Activated T-cell treated with anti-CD3 and anti-CD28 coated beads, Interleukin-2, amount 50 U/mL, for 4 hours (primary cell): Measurements from ENCODE around the gene SLC1A3. TPM values are rescaled to one million over a fixed set of nuclear protein-coding genes. Genes with fewer than 3 reads are reported as not detected.
"Not testable (repeated sequence)": the region's sequence is repeated elsewhere in the genome, so short reads cannot be mapped to it uniquely, and the experiment has no call there.

Source experiments
- ATAC-seq, 2 donors: fragments of 200-7000 bp; cut with Tn5 transposase; one replicate each; pipeline ENCODE4 v1.10.0; 2021
- DNase-seq: peaks from one replicate; pipeline ENCODE4 v3.0.0-alpha.2; 2020
- H3K27me3 Mint-ChIP-seq: one replicate; pipeline ENCODE4 v1.8.0; 2021; ENCODE audit warnings: low read depth, mixed read lengths
- H3K36me3 Mint-ChIP-seq: one replicate; pipeline ENCODE4 v1.8.0; 2022; ENCODE audit warnings: mixed read lengths; ENCODE audit not compliant: insufficient read depth
- H3K4me1 Mint-ChIP-seq: one replicate; pipeline ENCODE4 v1.8.0; 2021; ENCODE audit warnings: low read depth, mixed read lengths
- H3K4me3 Mint-ChIP-seq: one replicate; pipeline ENCODE4 v1.8.0; 2021; ENCODE audit warnings: mild to moderate bottlenecking, moderate library complexity, mixed read lengths
- H3K9me3 Mint-ChIP-seq: one replicate; pipeline ENCODE4 v1.8.0; 2021; ENCODE audit warnings: mixed read lengths
- total RNA-seq, 3 donors: library from RNA; stranded (reverse); gene quantifications; one replicate each; pipeline ENCODE4 v1.2.1, GENCODE V29; 2021

The SLC1A3 gene
- total RNA-seq, 3 donors from 2014 or later: 0.56 to 1.4 (median 0.76) TPM

GRCh38 chr5:36631620-36632362 is 25.4 kb downstream of the SLC1A3 start:
- ATAC-seq (no peak), DNase-seq (no peak)
- Mint-ChIP-seq H3K9me3 (no peaks in the 10 kb centered on the region), H3K36me3 (no peaks in the 10 kb centered on the region), H3K4me3 (no peak overlapping the region), H3K27me3 (peaks cover 23% of the 10 kb centered on the region), H3K4me1 (no peaks in the 10 kb centered on the region)

GRCh38 chr5:36632363-36632664 is 25.9 kb downstream of the SLC1A3 start:
- H3K36me3 Mint-ChIP-seq: no peaks in the 10 kb centered on the region

GRCh38 chr5:36635721-36636390 is 29.4 kb downstream of the SLC1A3 start:
- no peaks in the 10 kb centered on the region for H3K9me3 Mint-ChIP-seq
- H3K36me3 Mint-ChIP-seq: no peaks in the 10 kb centered on the region
- DNase-seq (no peak), ATAC-seq (no peak)
- H3K4me3 Mint-ChIP-seq: no peak overlapping the region
- peaks cover 13% of the 10 kb centered on the region for H3K27me3 Mint-ChIP-seq
- H3K4me1 Mint-ChIP-seq: no peaks in the 10 kb centered on the region

More at GRCh38 chr5:36632363-36632664, 25.9 kb downstream of the SLC1A3 start:
- no peak for DNase-seq
- Mint-ChIP-seq H3K27me3 (peaks cover 23% of the 10 kb centered on the region), H3K9me3 (no peaks in the 10 kb centered on the region), H3K4me1 (no peaks in the 10 kb centered on the region), H3K4me3 (no peak overlapping the region)
- no peak for ATAC-seq

DNA sequence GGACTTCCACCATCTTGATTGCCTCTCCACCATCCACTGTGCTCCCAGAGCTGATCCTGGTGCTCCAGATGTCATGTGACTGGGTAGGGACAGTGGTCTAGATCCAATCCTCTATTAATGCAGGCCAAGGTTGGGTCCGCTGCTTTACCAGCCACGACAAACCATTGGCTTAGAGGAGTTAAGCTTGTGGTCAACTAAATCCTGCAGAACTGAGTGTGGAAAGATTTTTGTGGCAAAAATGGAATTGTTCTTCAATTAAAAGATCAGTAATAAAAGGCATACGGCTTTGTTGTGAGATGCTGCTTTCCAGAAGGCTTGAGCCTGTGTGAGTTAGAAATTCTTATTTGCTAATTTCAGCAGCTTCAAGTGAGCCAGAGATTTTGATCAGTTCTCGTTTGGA is 30.7 kb downstream of the SLC1A3 start:
- Mint-ChIP-seq H3K4me1 (no peaks in the 10 kb centered on the region), H3K36me3 (no peaks in the 10 kb centered on the region), H3K9me3 (no peaks in the 10 kb centered on the region), H3K27me3 (peaks cover 8% of the 10 kb centered on the region), H3K4me3 (no peak overlapping the region)
- DNase-seq: no peak
- ATAC-seq: no peak

DNA sequence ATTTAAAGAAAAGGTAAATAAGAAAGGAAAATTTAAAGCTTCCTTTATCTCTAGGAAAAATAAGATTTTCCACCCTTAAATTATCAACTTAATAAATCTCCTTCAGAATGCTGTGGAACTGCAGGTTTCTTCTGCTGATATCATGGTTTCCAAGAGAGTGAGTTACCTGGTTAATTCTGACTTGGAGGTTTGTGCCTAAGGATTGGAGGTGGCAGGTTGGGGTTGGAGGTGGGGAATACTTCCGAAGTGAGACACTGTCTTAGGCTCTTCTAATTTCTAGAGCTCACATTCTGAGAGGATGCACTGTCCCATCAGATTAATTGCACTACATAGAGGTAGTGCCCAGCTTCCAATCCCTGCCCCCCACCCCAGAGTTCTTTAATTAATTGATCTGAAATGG is 31.1 kb downstream of the SLC1A3 start:
- Mint-ChIP-seq H3K9me3 (no peaks in the 10 kb centered on the region), H3K4me3 (no peak overlapping the region), H3K36me3 (no peaks in the 10 kb centered on the region), H3K4me1 (no peaks in the 10 kb centered on the region), H3K27me3 (peaks cover 7% of the 10 kb centered on the region)
- ATAC-seq (no peak), DNase-seq (no peak)

- no peaks in the 10 kb centered on the region for H3K36me3 Mint-ChIP-seq
- DNase-seq: no peak
- no peak for ATAC-seq
- peaks cover 12% of the 10 kb centered on the region for H3K27me3 Mint-ChIP-seq
- H3K4me3 Mint-ChIP-seq: no peak overlapping the region
- no peaks in the 10 kb centered on the region for H3K4me1 Mint-ChIP-seq
- H3K9me3 Mint-ChIP-seq: no peaks in the 10 kb centered on the region
These were observed 31.6 kb downstream of the SLC1A3 start for GRCh38 chr5:36638056-36638455.

- no peak for ATAC-seq
These were observed 34.5 kb downstream of the SLC1A3 start for GRCh38 chr5:36640949-36641348.

DNA sequence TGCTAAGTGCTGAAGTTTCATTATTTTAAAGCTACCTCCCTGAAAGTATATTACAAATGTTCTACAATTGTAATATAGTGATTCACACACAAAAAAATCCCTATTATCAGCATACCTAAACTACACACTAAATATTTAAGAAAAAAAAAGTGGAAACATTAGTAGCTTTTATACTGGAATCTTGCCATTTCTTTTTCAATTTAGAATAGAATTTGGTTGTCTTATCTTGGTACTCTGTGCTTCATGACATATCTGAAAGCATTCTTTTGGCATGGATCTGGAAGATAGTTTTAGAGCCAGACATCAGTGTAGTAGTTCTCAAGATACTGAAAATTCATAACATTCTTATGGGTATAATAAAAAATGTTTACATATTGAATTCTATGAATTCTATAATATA is 35.0 kb downstream of the SLC1A3 start:
- Mint-ChIP-seq H3K27me3 (peaks cover 26% of the 10 kb centered on the region), H3K36me3 (no peaks in the 10 kb centered on the region), H3K9me3 (no peaks in the 10 kb centered on the region), H3K4me3 (no peak overlapping the region), H3K4me1 (no peaks in the 10 kb centered on the region)
- no peak for DNase-seq
- ATAC-seq: no peak

More at GRCh38 chr5:36640949-36641348, 34.5 kb downstream of the SLC1A3 start:
- Mint-ChIP-seq H3K4me3 (no peak overlapping the region), H3K9me3 (no peaks in the 10 kb centered on the region), H3K36me3 (no peaks in the 10 kb centered on the region), H3K4me1 (no peaks in the 10 kb centered on the region), H3K27me3 (peaks cover 23% of the 10 kb centered on the region)
- no peak for DNase-seq

DNA sequence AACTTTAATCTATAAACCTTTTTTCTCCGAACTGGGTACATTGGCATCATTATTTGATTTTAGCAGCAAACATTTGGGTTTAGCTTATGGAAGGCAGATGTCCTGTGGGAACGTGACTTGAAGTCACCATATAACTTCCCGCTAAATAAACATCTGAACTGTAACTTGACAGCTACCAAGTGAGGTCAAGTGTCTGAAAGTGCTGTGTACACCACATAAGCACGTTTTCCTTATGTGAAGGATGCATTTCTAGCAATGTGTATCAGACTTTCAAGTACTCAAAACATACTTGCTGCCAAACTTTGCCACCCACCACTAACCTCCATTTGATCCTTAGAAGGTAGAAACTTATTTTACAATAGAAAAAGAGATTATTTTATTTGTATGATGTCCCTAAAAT is 35.7 kb downstream of the SLC1A3 start:
- Mint-ChIP-seq H3K36me3 (no peaks in the 10 kb centered on the region), H3K27me3 (peaks cover 29% of the 10 kb centered on the region), H3K4me1 (no peaks in the 10 kb centered on the region), H3K9me3 (no peaks in the 10 kb centered on the region), H3K4me3 (no peak overlapping the region)
- DNase-seq: no peak
- no peak for ATAC-seq

DNA sequence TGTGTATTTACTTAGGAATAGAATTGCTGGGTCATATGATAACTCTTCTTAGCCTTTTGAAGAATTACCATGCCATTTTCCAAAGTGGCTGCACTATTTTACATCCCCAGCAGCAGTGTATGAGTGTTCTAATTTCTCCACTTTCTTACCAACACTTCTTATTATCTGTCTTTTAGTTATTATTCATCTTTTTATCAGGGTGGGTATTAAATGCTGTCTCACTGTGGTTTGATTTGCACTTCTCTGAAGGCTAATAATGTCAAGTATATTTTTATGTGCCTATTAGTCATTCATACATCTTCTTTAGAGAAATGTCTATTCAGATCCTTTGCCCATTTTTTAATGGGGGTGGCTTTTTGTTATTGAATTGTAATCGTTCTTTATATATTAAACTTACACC is 36.8 kb downstream of the SLC1A3 start:
- H3K9me3 Mint-ChIP-seq: no peaks in the 10 kb centered on the region
- DNase-seq (no peak), ATAC-seq (no peak)
- no peaks in the 10 kb centered on the region for H3K36me3 Mint-ChIP-seq
- H3K4me3 Mint-ChIP-seq: no peak overlapping the region
- no peaks in the 10 kb centered on the region for H3K4me1 Mint-ChIP-seq
- H3K27me3 Mint-ChIP-seq: peaks cover 29% of the 10 kb centered on the region

DNA sequence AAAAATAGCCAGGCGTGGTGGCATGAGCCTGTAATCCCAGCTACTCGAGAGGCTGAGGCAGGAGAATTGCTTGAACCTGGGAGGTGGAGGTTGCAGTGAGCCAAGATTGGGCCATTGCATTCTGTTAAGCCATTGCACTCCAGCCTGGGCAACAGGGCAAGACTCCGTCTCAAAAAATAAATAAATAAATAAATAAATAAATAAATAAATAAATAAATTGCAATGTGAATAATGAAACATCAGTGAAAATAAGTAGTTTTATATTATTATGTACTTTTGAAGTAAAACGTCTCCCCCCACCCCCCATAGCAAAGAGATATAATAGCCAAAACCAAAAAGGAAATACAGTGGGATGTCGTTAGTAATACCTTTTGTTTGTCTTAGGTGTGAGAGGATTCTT is 37.4 kb downstream of the SLC1A3 start:
- H3K4me1 Mint-ChIP-seq, DNase-seq, H3K9me3 Mint-ChIP-seq: not testable (repeated sequence)

DNA sequence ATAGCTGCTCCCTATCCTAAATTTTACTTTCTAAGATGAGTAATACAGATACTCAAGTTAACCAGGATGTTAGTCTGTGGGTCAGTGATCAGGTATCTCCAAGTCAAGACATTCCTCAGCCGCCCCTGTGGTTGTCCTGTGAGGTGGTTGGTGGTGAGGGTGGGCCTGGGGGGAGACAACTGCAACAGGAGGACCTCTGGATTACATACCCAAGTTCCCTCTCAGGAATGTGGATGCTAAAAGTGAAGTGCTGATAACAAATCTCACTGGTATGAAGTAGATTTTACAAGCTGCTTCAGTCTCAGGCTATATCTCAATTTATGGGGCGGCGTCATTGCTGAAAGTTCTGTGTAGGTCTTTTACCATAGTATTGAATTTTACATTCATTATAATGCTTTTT is 38.3 kb downstream of the SLC1A3 start:
- no peaks in the 10 kb centered on the region for H3K9me3 Mint-ChIP-seq
- H3K4me3 Mint-ChIP-seq: no peak overlapping the region
- H3K36me3 Mint-ChIP-seq: no peaks in the 10 kb centered on the region
- H3K27me3 Mint-ChIP-seq: peaks cover 26% of the 10 kb centered on the region
- ATAC-seq: no peak
- no peaks in the 10 kb centered on the region for H3K4me1 Mint-ChIP-seq
- no peak for DNase-seq

More for the DNA sequence above, 37.4 kb downstream of the SLC1A3 start:
- ATAC-seq, H3K4me3 Mint-ChIP-seq, H3K36me3 Mint-ChIP-seq: not testable (repeated sequence)
- H3K27me3 Mint-ChIP-seq: peaks cover 30% of the 10 kb centered on the region

DNA sequence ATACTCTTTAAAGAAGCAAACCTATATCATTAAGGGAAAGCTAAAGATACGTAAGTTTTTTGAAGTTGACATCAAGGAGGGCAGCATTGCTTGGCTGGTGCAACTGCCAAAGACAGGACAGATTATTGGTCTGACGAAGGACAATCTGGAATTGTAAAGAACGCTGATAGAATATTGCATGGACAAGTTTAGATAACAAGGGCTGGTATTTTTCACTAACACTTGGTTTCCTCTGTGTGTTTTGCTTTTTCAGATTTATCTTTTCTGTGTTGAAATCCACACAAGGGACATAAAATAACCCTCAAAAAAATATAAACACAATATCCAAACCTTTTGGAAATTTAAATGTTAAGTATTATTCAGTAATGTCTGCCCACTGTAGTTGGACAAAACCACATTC is 39.7 kb downstream of the SLC1A3 start:
- Mint-ChIP-seq H3K36me3 (no peaks in the 10 kb centered on the region), H3K27me3 (peaks cover 27% of the 10 kb centered on the region), H3K9me3 (no peaks in the 10 kb centered on the region), H3K4me3 (no peak overlapping the region), H3K4me1 (no peaks in the 10 kb centered on the region)
- no peak for DNase-seq
- no peak for ATAC-seq

- no peak for ATAC-seq
- no peaks in the 10 kb centered on the region for H3K9me3 Mint-ChIP-seq
- H3K36me3 Mint-ChIP-seq: no peaks in the 10 kb centered on the region
- peaks cover 30% of the 10 kb centered on the region for H3K27me3 Mint-ChIP-seq
- no peak overlapping the region for H3K4me3 Mint-ChIP-seq
- no peaks in the 10 kb centered on the region for H3K4me1 Mint-ChIP-seq
- no peak for DNase-seq
These were observed 40.2 kb downstream of the SLC1A3 start for GRCh38 chr5:36646507-36647023.

DNA sequence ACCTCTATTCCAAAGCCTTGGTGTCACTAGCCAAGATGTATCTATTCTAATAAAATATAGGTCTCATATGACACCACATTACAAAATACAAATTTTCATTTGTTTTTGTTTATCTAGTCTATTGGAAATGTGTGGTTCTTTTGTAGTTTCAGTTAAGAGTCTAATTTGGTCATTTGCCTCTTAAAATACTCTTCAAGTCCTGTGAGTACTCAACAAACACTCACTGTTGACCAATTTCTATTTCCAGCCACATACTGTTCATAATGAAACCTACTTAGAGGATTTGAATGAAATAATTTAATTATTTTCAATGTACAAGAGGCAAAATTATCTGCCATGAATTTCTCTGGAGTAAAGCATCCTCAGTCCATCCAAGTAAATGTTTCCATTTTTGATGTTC is 40.6 kb downstream of the SLC1A3 start:
- no peak for ATAC-seq
- no peak for DNase-seq
- Mint-ChIP-seq H3K4me1 (no peaks in the 10 kb centered on the region), H3K9me3 (no peaks in the 10 kb centered on the region), H3K27me3 (peaks cover 35% of the 10 kb centered on the region), H3K36me3 (no peaks in the 10 kb centered on the region), H3K4me3 (no peak overlapping the region)
